ENCODE measurements around the gene RERE.

DNA sequence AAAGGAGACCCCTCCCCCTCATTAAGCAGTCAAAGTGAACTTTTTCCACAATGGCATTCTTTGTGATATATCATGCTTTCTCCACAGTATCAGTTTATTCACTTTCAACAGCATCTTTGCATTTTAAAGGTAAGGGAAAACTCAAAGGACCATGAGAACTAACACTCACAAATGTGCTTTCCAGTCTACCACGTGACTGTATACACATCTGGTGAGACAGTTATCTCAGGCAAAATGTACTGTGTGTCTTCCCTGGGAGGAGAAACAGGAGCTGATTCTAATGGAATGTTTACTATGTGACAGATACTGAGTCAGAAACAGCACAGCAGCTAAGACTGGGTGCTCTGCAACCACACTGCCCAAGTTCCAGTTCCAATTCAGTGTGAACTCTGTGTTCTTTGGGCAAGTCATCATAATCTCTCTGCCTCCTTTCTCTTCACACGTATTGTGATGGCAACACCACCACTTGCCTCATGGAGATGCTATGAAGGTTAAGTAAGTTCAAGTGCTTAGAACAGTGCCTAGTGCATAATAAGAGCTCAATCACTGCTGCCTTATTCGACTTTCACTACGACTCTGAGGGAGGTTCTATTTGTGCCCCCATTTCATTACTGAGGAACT is 420.5 kb downstream of the RERE start:
- TF ChIP-seq, protein P1, sequence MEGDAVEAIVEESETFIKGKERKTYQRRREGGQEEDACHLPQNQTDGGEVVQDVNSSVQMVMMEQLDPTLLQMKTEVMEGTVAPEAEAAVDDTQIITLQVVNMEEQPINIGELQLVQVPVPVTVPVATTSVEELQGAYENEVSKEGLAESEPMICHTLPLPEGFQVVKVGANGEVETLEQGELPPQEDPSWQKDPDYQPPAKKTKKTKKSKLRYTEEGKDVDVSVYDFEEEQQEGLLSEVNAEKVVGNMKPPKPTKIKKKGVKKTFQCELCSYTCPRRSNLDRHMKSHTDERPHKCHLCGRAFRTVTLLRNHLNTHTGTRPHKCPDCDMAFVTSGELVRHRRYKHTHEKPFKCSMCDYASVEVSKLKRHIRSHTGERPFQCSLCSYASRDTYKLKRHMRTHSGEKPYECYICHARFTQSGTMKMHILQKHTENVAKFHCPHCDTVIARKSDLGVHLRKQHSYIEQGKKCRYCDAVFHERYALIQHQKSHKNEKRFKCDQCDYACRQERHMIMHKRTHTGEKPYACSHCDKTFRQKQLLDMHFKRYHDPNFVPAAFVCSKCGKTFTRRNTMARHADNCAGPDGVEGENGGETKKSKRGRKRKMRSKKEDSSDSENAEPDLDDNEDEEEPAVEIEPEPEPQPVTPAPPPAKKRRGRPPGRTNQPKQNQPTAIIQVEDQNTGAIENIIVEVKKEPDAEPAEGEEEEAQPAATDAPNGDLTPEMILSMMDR (IDR thresholded peaks at IDR 0.05; ENCODE audit: low read depth, low read length, poor library complexity, severe bottlenecking), result no peak
- TF ChIP-seq EZH2phosphoT487 (IDR thresholded peaks at IDR 0.05; ENCODE audit: borderline replicate concordance, low read length), result no peak
